Spleen (tissue), 7 donors: ENCODE results near the gene UBXN11.

Source experiments
- POLR2A ChIP-seq, 3 donors: fragments of 450-650 bp; IDR thresholded peaks; one replicate each; pipeline ENCODE4 v1.5.1; 2017; ENCODE audit warnings: antibody characterized with exemption in 3 of 3, mild to moderate bottlenecking in 1 of 3
- POLR2AphosphoS5 ChIP-seq, 3 donors: sonication (generic); formaldehyde crosslinking; IDR thresholded peaks; one replicate each; pipeline ENCODE4 v1.5.1; 2017; ENCODE audit warnings: antibody characterized with exemption in 3 of 3
- TF ChIP-seq, protein P1 (sequence below), 11 experiments: fragments of 200-600 bp in 7 of 11; fragments of 450-650 bp in 4 of 11; sonication (generic) in 4 of 11; IDR thresholded peaks in 8 of 11; conservative IDR thresholded peaks in 3 of 11; 1 replicate in 7 of 11; 2 replicates in 4 of 11; pipeline versions ENCODE4 v1.4.0 to v1.8.0; 2016 to 2021; ENCODE audit warnings: antibody characterized with exemption in 11 of 11, inconsistent platforms in 4 of 11, mild to moderate bottlenecking in 1 of 11
- donor health status: DM: no; HTN: no; CAD: no; lungs with moderate emphysema.
- donor health status: DM: no; HTN: no; CAD: no.
- donor health status: DM: no; HTN: no; CAD: no.

DNA sequence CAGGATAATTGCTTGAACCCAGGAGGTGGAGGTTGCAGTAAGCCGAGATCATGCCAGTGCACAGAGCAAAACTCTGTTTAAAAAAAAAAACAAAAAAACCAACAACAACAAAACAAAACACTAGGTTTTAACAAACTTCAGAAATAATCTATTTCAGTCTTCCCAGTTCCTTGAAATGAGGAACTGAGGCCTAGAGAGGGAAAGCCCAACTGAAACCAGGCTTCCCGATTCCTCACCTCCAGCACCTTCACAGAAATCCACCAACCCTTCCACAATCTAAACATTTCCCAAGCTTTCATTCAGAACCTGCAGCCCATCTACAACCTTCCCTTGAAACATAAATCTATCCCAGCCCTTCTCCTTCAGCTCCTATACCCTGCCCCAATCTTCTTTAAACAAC is 10.7 kb upstream of the UBXN11 start:
- TF ChIP-seq, protein P1, sequence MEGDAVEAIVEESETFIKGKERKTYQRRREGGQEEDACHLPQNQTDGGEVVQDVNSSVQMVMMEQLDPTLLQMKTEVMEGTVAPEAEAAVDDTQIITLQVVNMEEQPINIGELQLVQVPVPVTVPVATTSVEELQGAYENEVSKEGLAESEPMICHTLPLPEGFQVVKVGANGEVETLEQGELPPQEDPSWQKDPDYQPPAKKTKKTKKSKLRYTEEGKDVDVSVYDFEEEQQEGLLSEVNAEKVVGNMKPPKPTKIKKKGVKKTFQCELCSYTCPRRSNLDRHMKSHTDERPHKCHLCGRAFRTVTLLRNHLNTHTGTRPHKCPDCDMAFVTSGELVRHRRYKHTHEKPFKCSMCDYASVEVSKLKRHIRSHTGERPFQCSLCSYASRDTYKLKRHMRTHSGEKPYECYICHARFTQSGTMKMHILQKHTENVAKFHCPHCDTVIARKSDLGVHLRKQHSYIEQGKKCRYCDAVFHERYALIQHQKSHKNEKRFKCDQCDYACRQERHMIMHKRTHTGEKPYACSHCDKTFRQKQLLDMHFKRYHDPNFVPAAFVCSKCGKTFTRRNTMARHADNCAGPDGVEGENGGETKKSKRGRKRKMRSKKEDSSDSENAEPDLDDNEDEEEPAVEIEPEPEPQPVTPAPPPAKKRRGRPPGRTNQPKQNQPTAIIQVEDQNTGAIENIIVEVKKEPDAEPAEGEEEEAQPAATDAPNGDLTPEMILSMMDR (IDR thresholded peaks at IDR 0.05 in 8 of 11, conservative IDR thresholded peaks at IDR 0.05 in 3 of 11), result no peak
- no peak for TF ChIP-seq POLR2A (IDR thresholded peaks at IDR 0.05)
- no peak for TF ChIP-seq POLR2AphosphoS5 (IDR thresholded peaks at IDR 0.05)
